ENCODE data around the gene CHD3.

Gene CHD3

GRCh38 chr17:7848739-7849129, 39.9 kb upstream of the CHD3 start:
- Histone ChIP-seq H3K9ac (ENCODE audit: low read depth, low read length, poor library complexity, severe bottlenecking) (no peak overlapping the region), H2AFZ (ENCODE audit: low read length) (no peak overlapping the region), H4K20me1 (ENCODE audit: insufficient read depth, low read length, poor library complexity, severe bottlenecking) (peaks cover 40% of the 10 kb centered on the region), H3K36me3 (ENCODE audit: insufficient read depth, low read length) (peaks cover 68% of the 10 kb centered on the region; the same call in 1 of the 2 replicates), H3K4me1 (ENCODE audit: insufficient read depth, low read length, poor library complexity, severe bottlenecking) (no peaks in the 10 kb centered on the region), H3K9me2 (replicated peaks; ENCODE audit: low read depth, low read length) (no peaks in the 10 kb centered on the region), H3K79me2 (ENCODE audit: insufficient read depth, low read length) (peaks cover 20% of the 10 kb centered on the region; the same call in 1 of the 2 replicates), H3K27me3 (ENCODE audit: insufficient read depth, low read length, poor library complexity, severe bottlenecking) (no peaks in the 10 kb centered on the region), H3F3A (ENCODE audit: low read depth) (no peaks in the 10 kb centered on the region), H3K4me3 (ENCODE audit: low read length, poor library complexity, severe bottlenecking) (no peak overlapping the region), H3K4me2 (ENCODE audit: low read depth, low read length, poor library complexity, severe bottlenecking) (no peak overlapping the region), H3K9me3 (ENCODE audit: insufficient read depth, low read depth, low read length) (no peaks in the 10 kb centered on the region)
- TF ChIP-seq EZH2phosphoT487 (IDR thresholded peaks at IDR 0.05; ENCODE audit: borderline replicate concordance) (no peak), CTCF (conservative IDR thresholded peaks at IDR 0.05; ENCODE audit: low read length) (no peak)

DNA sequence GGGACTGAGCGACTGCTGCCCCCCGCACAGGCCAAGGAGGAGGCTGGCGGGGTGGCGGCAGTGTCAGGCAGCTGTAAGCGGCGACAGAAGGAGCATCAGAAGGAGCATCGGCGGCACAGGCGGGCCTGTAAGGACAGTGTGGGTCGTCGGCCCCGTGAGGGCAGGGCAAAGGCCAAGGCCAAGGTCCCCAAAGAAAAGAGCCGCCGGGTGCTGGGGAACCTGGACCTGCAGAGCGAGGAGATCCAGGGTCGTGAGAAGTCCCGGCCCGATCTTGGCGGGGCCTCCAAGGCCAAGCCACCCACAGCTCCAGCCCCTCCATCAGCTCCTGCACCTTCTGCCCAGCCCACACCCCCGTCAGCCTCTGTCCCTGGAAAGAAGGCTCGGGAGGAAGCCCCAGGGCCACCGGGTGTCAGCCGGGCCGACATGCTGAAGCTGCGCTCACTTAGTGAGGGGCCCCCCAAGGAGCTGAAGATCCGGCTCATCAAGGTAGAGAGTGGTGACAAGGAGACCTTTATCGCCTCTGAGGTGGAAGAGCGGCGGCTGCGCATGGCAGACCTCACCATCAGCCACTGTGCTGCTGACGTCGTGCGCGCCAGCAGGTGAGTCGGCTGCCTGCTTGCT, 39.3 kb upstream of the CHD3 start:
- no peak overlapping the region for H3K9ac ChIP-seq (ENCODE audit: low read depth, low read length, poor library complexity, severe bottlenecking)
- peaks cover 35% of the 10 kb centered on the region for H4K20me1 ChIP-seq (ENCODE audit: insufficient read depth, low read length, poor library complexity, severe bottlenecking)
- H3F3A ChIP-seq (ENCODE audit: low read depth) = no peaks in the 10 kb centered on the region
- no peak for TF ChIP-seq CTCF (conservative IDR thresholded peaks at IDR 0.05; ENCODE audit: low read length)
- TF ChIP-seq EZH2phosphoT487 (IDR thresholded peaks at IDR 0.05; ENCODE audit: borderline replicate concordance) = no peak
- H2AFZ ChIP-seq (ENCODE audit: low read length) = no peak overlapping the region
- H3K9me3 ChIP-seq (ENCODE audit: insufficient read depth, low read depth, low read length) = no peaks in the 10 kb centered on the region
- H3K4me2 ChIP-seq (ENCODE audit: low read depth, low read length, poor library complexity, severe bottlenecking) = no peak overlapping the region
- no peaks in the 10 kb centered on the region for H3K4me1 ChIP-seq (ENCODE audit: insufficient read depth, low read length, poor library complexity, severe bottlenecking)
- no peaks in the 10 kb centered on the region for H3K27me3 ChIP-seq (ENCODE audit: insufficient read depth, low read length, poor library complexity, severe bottlenecking)
- H3K9me2 ChIP-seq (replicated peaks; ENCODE audit: low read depth, low read length) = no peaks in the 10 kb centered on the region
- H3K4me3 ChIP-seq (ENCODE audit: low read length, poor library complexity, severe bottlenecking) = no peak overlapping the region
- peaks cover 68% of the 10 kb centered on the region; the same call in 1 of the 2 replicates for H3K36me3 ChIP-seq (ENCODE audit: insufficient read depth, low read length)
- H3K79me2 ChIP-seq (ENCODE audit: insufficient read depth, low read length) = peaks cover 15% of the 10 kb centered on the region; the same call in 1 of the 2 replicates

GRCh38 chr17:7849751-7850504, 38.7 kb upstream of the CHD3 start:
- H3K4me1 ChIP-seq (ENCODE audit: insufficient read depth, low read length, poor library complexity, severe bottlenecking) = no peaks in the 10 kb centered on the region
- TF ChIP-seq CTCF (conservative IDR thresholded peaks at IDR 0.05; ENCODE audit: low read length) (no peak), EZH2phosphoT487 (IDR thresholded peaks at IDR 0.05; ENCODE audit: borderline replicate concordance) (no peak)
- no peak overlapping the region for H3K9ac ChIP-seq (ENCODE audit: low read depth, low read length, poor library complexity, severe bottlenecking)
- no peaks in the 10 kb centered on the region for H3K9me2 ChIP-seq (replicated peaks; ENCODE audit: low read depth, low read length)
- H3K27me3 ChIP-seq (ENCODE audit: insufficient read depth, low read length, poor library complexity, severe bottlenecking) = no peaks in the 10 kb centered on the region
- no peak overlapping the region for H3K4me3 ChIP-seq (ENCODE audit: low read length, poor library complexity, severe bottlenecking)
- peaks cover 28% of the 10 kb centered on the region for H4K20me1 ChIP-seq (ENCODE audit: insufficient read depth, low read length, poor library complexity, severe bottlenecking)
- H3K79me2 ChIP-seq (ENCODE audit: insufficient read depth, low read length) = peaks cover 8% of the 10 kb centered on the region; the same call in 1 of the 2 replicates
- H2AFZ ChIP-seq (ENCODE audit: low read length) = no peak overlapping the region
- H3K4me2 ChIP-seq (ENCODE audit: low read depth, low read length, poor library complexity, severe bottlenecking) = no peak overlapping the region
- no peaks in the 10 kb centered on the region for H3K9me3 ChIP-seq (ENCODE audit: insufficient read depth, low read depth, low read length)
- H3F3A ChIP-seq (ENCODE audit: low read depth) = no peaks in the 10 kb centered on the region
- peaks cover 68% of the 10 kb centered on the region; the same call in 1 of the 2 replicates for H3K36me3 ChIP-seq (ENCODE audit: insufficient read depth, low read length)

Data from Loucy (cell line).